Activated T-cell treated with anti-CD3 and anti-CD28 coated beads for 48 hours (primary cell): Measurements from ENCODE around the gene COX7B.

Source experiments
- DNase-seq: peaks from one replicate; pipeline ENCODE4 v3.0.0-alpha.2; 2020; ENCODE audit warnings: low read depth

Gene COX7B

DNA sequence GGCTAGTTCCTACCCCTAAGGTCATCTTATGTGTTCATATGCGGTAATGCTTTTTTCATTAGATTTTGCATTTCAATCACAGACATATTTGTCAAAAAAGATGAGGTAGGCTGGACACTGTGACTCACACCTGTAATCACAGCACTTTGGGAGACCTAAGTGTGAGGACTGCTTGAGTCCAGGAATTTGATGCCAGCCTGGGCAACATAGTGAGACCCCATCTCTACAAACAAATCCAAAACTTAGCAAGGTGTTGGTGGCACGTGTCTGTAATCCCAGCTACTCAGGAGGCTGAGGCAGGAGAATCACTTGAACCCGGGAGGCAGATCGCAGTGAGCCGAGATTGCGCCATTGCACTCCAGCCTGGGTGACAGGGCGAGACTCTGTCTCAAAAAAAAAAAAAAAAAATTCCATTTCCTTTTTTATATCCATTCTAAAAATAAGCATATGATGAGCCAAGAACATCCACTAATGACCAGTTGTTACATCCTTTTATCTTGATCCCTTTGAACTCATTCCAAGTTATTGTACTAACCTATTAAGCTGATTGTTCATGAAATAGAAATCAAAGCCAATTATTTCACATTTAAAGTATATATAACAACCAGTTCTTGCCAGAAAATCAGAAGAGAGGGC is 46.8 kb downstream of the COX7B start:
- DNase-seq, result no peak

DNA sequence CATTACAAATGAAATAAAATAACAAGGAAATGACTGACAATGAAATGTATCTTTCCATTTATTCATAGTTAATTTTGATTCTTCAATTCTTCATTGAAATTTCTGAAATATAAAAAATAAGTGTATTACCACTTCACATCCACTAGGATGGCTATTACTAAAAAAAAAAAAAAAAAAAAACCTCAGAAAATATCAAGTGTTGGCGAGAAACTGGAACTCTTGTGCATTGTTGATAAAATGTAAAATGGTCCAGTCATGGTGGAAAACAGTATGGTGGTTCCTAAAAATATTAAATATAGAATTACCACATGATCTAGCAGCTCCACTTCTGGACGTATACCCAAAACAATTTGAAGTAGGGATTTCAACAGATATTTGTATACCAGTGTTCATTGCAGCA is 47.3 kb downstream of the COX7B start:
- DNase-seq, result no peak

- no peak for DNase-seq
Observed at GRCh38 chrX:77949840-77950239, 50.6 kb downstream of the COX7B start.

DNA sequence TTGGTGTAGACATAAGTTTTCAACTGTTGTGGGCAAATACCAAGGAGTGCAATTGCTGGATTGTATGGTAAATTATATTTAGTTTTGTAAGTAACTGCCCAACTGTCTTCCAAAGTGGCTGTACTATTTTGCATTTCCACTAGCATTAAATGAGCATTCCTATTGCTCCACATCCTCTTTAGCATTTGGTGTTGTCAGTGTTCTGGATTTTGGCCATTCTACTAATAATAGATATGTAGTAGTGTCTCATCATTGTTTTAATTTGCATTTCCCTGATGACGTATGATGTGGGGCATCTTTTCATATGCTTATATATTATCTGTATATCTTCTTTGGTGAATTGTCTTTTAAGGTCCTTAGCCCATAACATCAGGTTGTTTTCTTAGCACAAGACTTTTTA is 52.9 kb downstream of the COX7B start:
- no peak for DNase-seq

DNA sequence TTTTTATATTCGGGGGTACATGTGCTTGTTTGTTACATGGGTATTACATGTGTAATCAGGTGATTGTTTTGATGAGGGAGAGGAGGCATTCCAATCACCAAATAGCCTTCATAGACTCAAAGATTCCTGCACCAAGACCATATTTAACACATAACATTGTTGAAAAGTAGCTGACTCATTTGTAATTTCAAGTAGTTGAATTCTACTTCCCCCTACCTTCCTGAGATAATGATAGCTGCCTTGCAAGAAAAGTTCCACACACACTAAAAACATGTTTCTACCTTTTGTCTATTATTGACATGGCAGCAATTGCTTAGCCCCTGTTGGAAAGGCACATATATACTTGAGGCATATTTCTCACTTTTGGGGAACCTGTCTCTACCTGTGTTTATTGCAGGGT is 54.0 kb downstream of the COX7B start:
- DNase-seq, result no peak

GRCh38 chrX:77953708-77954107 is 54.4 kb downstream of the COX7B start:
- DNase-seq, result no peak
